ENCODE data around the gene EPS8.
"Not testable (repeated sequence)": the region's sequence is repeated elsewhere in the genome, so short reads cannot be mapped to it uniquely, and the experiment has no call there.

EPS8 gene

DNA sequence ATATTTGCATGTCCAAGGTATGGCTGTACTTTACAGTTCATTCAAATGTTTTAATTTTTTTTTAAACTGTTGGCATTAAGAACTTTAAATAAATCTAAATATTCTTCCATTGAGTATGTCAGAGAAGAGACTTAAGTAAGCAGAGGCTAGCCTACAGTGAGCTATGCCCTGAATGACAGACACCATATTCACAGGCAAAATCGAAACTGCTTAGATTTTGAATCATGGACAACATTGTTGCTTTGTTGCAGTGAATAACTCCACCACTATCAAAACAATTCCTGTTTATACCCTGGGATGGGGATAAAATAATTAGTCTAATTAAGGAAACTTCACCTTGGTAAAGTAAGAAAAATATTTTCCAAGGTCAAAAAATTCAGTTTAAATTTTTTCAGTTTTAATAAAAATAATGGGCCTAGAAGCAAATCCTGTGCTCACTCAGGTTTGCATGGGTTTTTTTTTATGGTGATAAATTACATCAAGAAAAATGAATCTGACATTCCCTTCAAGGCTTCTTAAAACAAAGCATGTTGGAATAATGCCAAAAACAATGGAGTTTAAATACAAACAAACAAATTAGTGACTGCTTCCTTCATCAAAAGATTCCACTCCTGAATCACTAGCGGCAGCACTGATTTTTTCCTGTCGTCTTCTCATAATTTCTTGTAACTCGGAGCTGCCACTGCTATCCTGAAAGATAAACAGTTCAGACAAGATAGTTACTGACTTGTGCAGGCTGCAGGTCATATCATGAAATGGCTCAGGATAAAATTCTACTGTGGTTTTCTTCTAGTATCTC lies 168.2 kb downstream of the EPS8 start:
- Histone ChIP-seq H3K27ac (ENCODE audit: low read length) (no peak overlapping the region), H4K20me1 (ENCODE audit: insufficient read depth, low read length) (no peaks in the 10 kb centered on the region), H3K27me3 (ENCODE audit: insufficient read depth, low read length, poor library complexity) (no peaks in the 10 kb centered on the region), H3K4me3 (ENCODE audit: low read depth in 1 of 2, low read length in 2 of 2) (no peak overlapping the region), H3K9ac (ENCODE audit: low read depth, low read length) (no peak overlapping the region), H3K79me2 (ENCODE audit: insufficient read depth, low read length) (no peaks in the 10 kb centered on the region), H3K9me3 (ENCODE audit: insufficient read depth, low read length, severe bottlenecking) (no peaks in the 10 kb centered on the region), H3K4me2 (ENCODE audit: insufficient read depth, low read length) (no peak overlapping the region), H2AFZ (ENCODE audit: low read depth, low read length) (no peak overlapping the region), H3K36me3 (ENCODE audit: insufficient read depth, low read length) (no peaks in the 10 kb centered on the region), H3K4me1 (ENCODE audit: insufficient read depth, low read length) (no peaks in the 10 kb centered on the region)
- ATAC-seq (ENCODE audit: insufficient read depth, low read depth) (no peak), DNase-seq (no peak)
- no peak for TF ChIP-seq EZH2 (IDR thresholded peaks at IDR 0.05; ENCODE audit: borderline replicate concordance, low read depth, low read length, severe bottlenecking)
- TF ChIP-seq, protein P1, sequence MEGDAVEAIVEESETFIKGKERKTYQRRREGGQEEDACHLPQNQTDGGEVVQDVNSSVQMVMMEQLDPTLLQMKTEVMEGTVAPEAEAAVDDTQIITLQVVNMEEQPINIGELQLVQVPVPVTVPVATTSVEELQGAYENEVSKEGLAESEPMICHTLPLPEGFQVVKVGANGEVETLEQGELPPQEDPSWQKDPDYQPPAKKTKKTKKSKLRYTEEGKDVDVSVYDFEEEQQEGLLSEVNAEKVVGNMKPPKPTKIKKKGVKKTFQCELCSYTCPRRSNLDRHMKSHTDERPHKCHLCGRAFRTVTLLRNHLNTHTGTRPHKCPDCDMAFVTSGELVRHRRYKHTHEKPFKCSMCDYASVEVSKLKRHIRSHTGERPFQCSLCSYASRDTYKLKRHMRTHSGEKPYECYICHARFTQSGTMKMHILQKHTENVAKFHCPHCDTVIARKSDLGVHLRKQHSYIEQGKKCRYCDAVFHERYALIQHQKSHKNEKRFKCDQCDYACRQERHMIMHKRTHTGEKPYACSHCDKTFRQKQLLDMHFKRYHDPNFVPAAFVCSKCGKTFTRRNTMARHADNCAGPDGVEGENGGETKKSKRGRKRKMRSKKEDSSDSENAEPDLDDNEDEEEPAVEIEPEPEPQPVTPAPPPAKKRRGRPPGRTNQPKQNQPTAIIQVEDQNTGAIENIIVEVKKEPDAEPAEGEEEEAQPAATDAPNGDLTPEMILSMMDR (IDR thresholded peaks at IDR 0.05; ENCODE audit: borderline replicate concordance, extremely low read depth, low read length, poor library complexity, severe bottlenecking) = no peak

- not testable (repeated sequence) for H3K27ac ChIP-seq (ENCODE audit: low read length); H3K4me1 ChIP-seq (ENCODE audit: insufficient read depth, low read length); H4K20me1 ChIP-seq (ENCODE audit: insufficient read depth, low read length); ATAC-seq (ENCODE audit: insufficient read depth, low read depth); H3K36me3 ChIP-seq (ENCODE audit: insufficient read depth, low read length); H3K4me3 ChIP-seq (ENCODE audit: low read depth in 1 of 2, low read length in 2 of 2); DNase-seq; H3K4me2 ChIP-seq (ENCODE audit: insufficient read depth, low read length); H3K79me2 ChIP-seq (ENCODE audit: insufficient read depth, low read length); H3K9me3 ChIP-seq (ENCODE audit: insufficient read depth, low read length, severe bottlenecking); H2AFZ ChIP-seq (ENCODE audit: low read depth, low read length); H3K27me3 ChIP-seq (ENCODE audit: insufficient read depth, low read length, poor library complexity); H3K9ac ChIP-seq (ENCODE audit: low read depth, low read length)
These were observed 172.7 kb downstream of the EPS8 start for GRCh38 chr12:15616495-15616894.

DNA sequence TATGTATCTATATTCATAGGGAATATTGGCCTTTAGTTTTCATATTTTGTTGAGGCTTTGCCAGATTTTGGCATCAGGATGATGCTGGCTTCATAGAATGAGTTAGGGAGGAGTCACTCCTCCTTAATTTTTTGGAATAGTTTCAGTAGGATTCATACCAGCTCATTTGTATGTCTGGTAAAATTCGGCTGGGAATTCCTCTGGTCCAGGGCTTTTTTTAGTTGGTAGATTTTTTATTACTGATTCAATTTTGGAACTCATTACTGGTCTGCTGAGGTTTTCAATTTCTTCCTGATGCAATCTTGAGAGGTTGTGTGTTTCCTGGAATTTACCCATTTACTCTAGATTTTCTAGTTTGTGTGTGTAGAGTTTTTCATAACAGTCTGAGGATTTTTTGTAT lies 175.2 kb downstream of the EPS8 start:
- no peaks in the 10 kb centered on the region for H4K20me1 ChIP-seq (ENCODE audit: insufficient read depth, low read length)
- H3K4me3 ChIP-seq (ENCODE audit: low read depth in 1 of 2, low read length in 2 of 2) = no peak overlapping the region
- no peaks in the 10 kb centered on the region for H3K79me2 ChIP-seq (ENCODE audit: insufficient read depth, low read length)
- DNase-seq = no peak
- H3K27ac ChIP-seq (ENCODE audit: low read length) = no peak overlapping the region
- H3K4me2 ChIP-seq (ENCODE audit: insufficient read depth, low read length) = no peak overlapping the region
- no peaks in the 10 kb centered on the region for H3K27me3 ChIP-seq (ENCODE audit: insufficient read depth, low read length, poor library complexity)
- H2AFZ ChIP-seq (ENCODE audit: low read depth, low read length) = no peak overlapping the region
- TF ChIP-seq, protein P1 (IDR thresholded peaks at IDR 0.05; ENCODE audit: borderline replicate concordance, extremely low read depth, low read length, poor library complexity, severe bottlenecking) = no peak
- TF ChIP-seq EZH2 (IDR thresholded peaks at IDR 0.05; ENCODE audit: borderline replicate concordance, low read depth, low read length, severe bottlenecking) = no peak
- no peaks in the 10 kb centered on the region for H3K36me3 ChIP-seq (ENCODE audit: insufficient read depth, low read length)
- no peak overlapping the region for H3K9ac ChIP-seq (ENCODE audit: low read depth, low read length)
- no peaks in the 10 kb centered on the region for H3K4me1 ChIP-seq (ENCODE audit: insufficient read depth, low read length)
- ATAC-seq (ENCODE audit: insufficient read depth, low read depth) = no peak
- H3K9me3 ChIP-seq (ENCODE audit: insufficient read depth, low read length, severe bottlenecking) = no peaks in the 10 kb centered on the region

GRCh38 chr12:15608941-15609340 lies 180.2 kb downstream of the EPS8 start:
- H3K27me3 ChIP-seq (ENCODE audit: insufficient read depth, low read length, poor library complexity) = no peaks in the 10 kb centered on the region
- no peaks in the 10 kb centered on the region for H3K4me1 ChIP-seq (ENCODE audit: insufficient read depth, low read length)
- H3K9ac ChIP-seq (ENCODE audit: low read depth, low read length) = no peak overlapping the region
- no peak overlapping the region for H3K4me3 ChIP-seq (ENCODE audit: low read depth in 1 of 2, low read length in 2 of 2)
- no peaks in the 10 kb centered on the region for H4K20me1 ChIP-seq (ENCODE audit: insufficient read depth, low read length)
- no peak for ATAC-seq (ENCODE audit: insufficient read depth, low read depth)
- no peaks in the 10 kb centered on the region for H3K36me3 ChIP-seq (ENCODE audit: insufficient read depth, low read length)
- DNase-seq = no peak
- no peak overlapping the region for H3K27ac ChIP-seq (ENCODE audit: low read length)
- no peaks in the 10 kb centered on the region for H3K79me2 ChIP-seq (ENCODE audit: insufficient read depth, low read length)
- TF ChIP-seq, protein P1 (IDR thresholded peaks at IDR 0.05; ENCODE audit: borderline replicate concordance, extremely low read depth, low read length, poor library complexity, severe bottlenecking) = no peak
- no peak for TF ChIP-seq EZH2 (IDR thresholded peaks at IDR 0.05; ENCODE audit: borderline replicate concordance, low read depth, low read length, severe bottlenecking)
- H3K9me3 ChIP-seq (ENCODE audit: insufficient read depth, low read length, severe bottlenecking) = no peaks in the 10 kb centered on the region
- H3K4me2 ChIP-seq (ENCODE audit: insufficient read depth, low read length) = no peak overlapping the region
- H2AFZ ChIP-seq (ENCODE audit: low read depth, low read length) = no peak overlapping the region

Data from DND-41 (cell line).